ENCODE measurements around the gene RNF26. TPM values are rescaled to one million over a fixed set of nuclear protein-coding genes. Genes with fewer than 3 reads are reported as not detected.

RNF26 gene
- total RNA-seq, 1 experiment from 2014 or later: 69.0 TPM

DNA sequence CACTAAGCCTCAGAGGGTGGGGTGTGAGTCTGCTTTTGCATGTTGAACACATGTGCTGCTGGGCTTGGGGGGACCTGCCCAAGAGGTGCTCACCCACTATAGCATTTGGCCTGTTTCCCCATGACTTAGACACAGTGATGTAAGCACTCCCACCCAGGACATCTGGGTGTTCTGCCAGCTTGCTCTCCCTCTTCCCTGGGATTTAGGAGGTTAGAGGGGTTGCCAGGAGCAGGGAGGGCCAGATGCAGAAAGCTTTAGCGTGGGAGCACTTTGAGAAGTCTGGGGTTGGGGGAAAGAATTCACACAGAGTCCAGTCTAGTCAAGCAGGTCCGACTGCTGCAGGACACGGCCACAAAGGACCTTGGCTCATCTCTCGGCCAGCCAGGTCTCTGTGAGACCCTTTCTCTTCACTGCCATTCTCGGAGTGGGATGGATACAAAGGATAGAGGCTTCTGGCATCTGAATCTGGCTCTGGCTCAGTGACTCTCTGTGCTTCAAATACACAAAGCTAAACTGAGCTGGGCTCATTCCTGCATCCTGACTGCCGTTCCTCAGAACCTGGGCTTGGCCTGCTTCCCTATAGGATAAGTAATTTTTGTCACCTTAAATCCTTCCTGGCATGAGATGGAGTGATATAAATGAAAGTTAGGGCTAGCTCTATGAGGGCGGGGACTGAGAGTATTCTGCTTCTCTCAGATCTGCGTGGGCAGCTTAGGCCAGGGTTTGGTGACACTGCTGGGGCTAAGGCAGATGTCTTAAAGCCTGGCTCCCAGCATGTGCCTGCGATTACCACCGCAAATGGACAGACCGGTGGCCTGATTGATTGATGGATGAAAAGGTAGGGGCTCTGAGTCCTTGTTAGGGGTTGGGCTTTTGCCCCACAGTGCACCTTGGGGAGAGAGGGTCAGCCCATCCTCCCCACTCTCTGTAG lies 32.6 kb downstream of the RNF26 start:
- Histone ChIP-seq H3K9me3 (ENCODE audit: control insufficient read depth, insufficient read depth, low read depth, low read length) (no peaks in the 10 kb centered on the region), H3K36me3 (ENCODE audit: control insufficient read depth, insufficient read depth, low read length) (no peaks in the 10 kb centered on the region), H3K27ac (ENCODE audit: low read length) (no peak overlapping the region), H3K27me3 (ENCODE audit: control insufficient read depth, insufficient read depth, low read length) (peaks cover 3% of the 10 kb centered on the region; the same call in 1 of the 2 replicates), H3K4me1 (ENCODE audit: control insufficient read depth, insufficient read depth, low read length) (peaks cover 16% of the 10 kb centered on the region), H3K4me3 (ENCODE audit: low read depth in 2 of 2, low read length in 2 of 2) (no peak overlapping the region)
- ChIA-PET CTCF (interaction anchor here (0.5 kb wide), 1 partner anchor 352 kb away, joined by 3 read pairs; no protein-coding TSS in a partner anchor), POLR2A (no interaction called here)
- ATAC-seq: no peak
- DNase-seq (ENCODE audit: low read depth, low spot score): no peak
- no peak for TF ChIP-seq TCF7L2 (IDR thresholded peaks at IDR 0.05; ENCODE audit: low read depth, low read length)
- TF ChIP-seq, protein P1, sequence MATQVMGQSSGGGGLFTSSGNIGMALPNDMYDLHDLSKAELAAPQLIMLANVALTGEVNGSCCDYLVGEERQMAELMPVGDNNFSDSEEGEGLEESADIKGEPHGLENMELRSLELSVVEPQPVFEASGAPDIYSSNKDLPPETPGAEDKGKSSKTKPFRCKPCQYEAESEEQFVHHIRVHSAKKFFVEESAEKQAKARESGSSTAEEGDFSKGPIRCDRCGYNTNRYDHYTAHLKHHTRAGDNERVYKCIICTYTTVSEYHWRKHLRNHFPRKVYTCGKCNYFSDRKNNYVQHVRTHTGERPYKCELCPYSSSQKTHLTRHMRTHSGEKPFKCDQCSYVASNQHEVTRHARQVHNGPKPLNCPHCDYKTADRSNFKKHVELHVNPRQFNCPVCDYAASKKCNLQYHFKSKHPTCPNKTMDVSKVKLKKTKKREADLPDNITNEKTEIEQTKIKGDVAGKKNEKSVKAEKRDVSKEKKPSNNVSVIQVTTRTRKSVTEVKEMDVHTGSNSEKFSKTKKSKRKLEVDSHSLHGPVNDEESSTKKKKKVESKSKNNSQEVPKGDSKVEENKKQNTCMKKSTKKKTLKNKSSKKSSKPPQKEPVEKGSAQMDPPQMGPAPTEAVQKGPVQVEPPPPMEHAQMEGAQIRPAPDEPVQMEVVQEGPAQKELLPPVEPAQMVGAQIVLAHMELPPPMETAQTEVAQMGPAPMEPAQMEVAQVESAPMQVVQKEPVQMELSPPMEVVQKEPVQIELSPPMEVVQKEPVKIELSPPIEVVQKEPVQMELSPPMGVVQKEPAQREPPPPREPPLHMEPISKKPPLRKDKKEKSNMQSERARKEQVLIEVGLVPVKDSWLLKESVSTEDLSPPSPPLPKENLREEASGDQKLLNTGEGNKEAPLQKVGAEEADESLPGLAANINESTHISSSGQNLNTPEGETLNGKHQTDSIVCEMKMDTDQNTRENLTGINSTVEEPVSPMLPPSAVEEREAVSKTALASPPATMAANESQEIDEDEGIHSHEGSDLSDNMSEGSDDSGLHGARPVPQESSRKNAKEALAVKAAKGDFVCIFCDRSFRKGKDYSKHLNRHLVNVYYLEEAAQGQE (IDR thresholded peaks at IDR 0.05; ENCODE audit: insufficient read depth in 1 of 2, low read depth in 2 of 2, low read length in 1 of 2): no peak
- TF ChIP-seq SIN3A (IDR thresholded peaks at IDR 0.05; ENCODE audit: borderline replicate concordance, insufficient read depth, low read depth, low read length): no peak
- TF ChIP-seq, protein P2, sequence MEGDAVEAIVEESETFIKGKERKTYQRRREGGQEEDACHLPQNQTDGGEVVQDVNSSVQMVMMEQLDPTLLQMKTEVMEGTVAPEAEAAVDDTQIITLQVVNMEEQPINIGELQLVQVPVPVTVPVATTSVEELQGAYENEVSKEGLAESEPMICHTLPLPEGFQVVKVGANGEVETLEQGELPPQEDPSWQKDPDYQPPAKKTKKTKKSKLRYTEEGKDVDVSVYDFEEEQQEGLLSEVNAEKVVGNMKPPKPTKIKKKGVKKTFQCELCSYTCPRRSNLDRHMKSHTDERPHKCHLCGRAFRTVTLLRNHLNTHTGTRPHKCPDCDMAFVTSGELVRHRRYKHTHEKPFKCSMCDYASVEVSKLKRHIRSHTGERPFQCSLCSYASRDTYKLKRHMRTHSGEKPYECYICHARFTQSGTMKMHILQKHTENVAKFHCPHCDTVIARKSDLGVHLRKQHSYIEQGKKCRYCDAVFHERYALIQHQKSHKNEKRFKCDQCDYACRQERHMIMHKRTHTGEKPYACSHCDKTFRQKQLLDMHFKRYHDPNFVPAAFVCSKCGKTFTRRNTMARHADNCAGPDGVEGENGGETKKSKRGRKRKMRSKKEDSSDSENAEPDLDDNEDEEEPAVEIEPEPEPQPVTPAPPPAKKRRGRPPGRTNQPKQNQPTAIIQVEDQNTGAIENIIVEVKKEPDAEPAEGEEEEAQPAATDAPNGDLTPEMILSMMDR (IDR thresholded peaks at IDR 0.05): no peak
- no peak for TF ChIP-seq POLR2AphosphoS5 (IDR thresholded peaks at IDR 0.05; ENCODE audit: low read depth, low read length)
- in situ Hi-C loops (cut with HindIII; ENCODE audit: low pct_unique_long_range_greater_than_20kb, low sequenced_read_pairs): no loop called here
- BruUV-seq (replicated peaks): no TSS peak
- intact Hi-C loops (cut with micrococcal nuclease; ENCODE audit: unreplicated experiment): no loop called here

DNA sequence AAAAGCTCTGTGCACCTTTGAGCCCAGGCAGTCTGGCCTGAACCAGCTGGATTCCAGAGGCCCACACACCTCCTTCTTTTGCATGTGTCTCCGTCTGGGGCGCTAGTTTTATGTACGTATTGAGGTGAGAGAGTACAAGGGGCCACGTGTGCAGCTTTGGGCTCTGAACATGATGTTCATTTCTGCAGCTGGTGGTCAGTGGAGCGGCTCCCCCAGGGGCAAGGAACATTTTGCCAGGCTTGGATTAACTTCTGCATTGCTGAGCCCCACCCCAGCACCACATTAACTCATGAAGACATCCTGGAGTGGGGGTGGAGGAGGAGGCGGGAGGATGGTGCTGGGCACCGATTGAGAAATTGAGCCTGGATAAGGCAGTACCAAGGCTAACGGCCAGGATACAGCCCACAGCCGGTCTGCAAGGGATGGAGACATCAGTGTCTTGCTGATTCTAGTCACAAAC lies 33.4 kb downstream of the RNF26 start:
- TF ChIP-seq, protein P1 (IDR thresholded peaks at IDR 0.05; ENCODE audit: insufficient read depth in 1 of 2, low read depth in 2 of 2, low read length in 1 of 2): no peak
- TF ChIP-seq TCF7L2 (IDR thresholded peaks at IDR 0.05; ENCODE audit: low read depth, low read length): no peak
- TF ChIP-seq POLR2AphosphoS5 (IDR thresholded peaks at IDR 0.05; ENCODE audit: low read depth, low read length): no peak
- no peak for TF ChIP-seq SIN3A (IDR thresholded peaks at IDR 0.05; ENCODE audit: borderline replicate concordance, insufficient read depth, low read depth, low read length)
- TF ChIP-seq, protein P2 (IDR thresholded peaks at IDR 0.05): no peak
- in situ Hi-C loops (cut with HindIII; ENCODE audit: low pct_unique_long_range_greater_than_20kb, low sequenced_read_pairs): no loop called here
- POLR2A ChIA-PET: no interaction called here
- no peak overlapping the region for H3K27ac ChIP-seq (ENCODE audit: low read length)
- peaks cover 3% of the 10 kb centered on the region; the same call in 1 of the 2 replicates for H3K27me3 ChIP-seq (ENCODE audit: control insufficient read depth, insufficient read depth, low read length)
- intact Hi-C loops (cut with micrococcal nuclease; ENCODE audit: unreplicated experiment): no loop called here
- BruUV-seq (replicated peaks): no TSS peak
- H3K36me3 ChIP-seq (ENCODE audit: control insufficient read depth, insufficient read depth, low read length): no peaks in the 10 kb centered on the region
- ATAC-seq: no peak
- H3K9me3 ChIP-seq (ENCODE audit: control insufficient read depth, insufficient read depth, low read depth, low read length): no peaks in the 10 kb centered on the region
- CTCF ChIA-PET: interaction anchor here (0.5 kb wide), 1 partner anchor 92 kb away, joined by 3 read pairs; no protein-coding TSS in a partner anchor
- no peak for DNase-seq (ENCODE audit: low read depth, low spot score)
- peaks cover 9% of the 10 kb centered on the region for H3K4me1 ChIP-seq (ENCODE audit: control insufficient read depth, insufficient read depth, low read length)
- no peak overlapping the region for H3K4me3 ChIP-seq (ENCODE audit: low read depth in 2 of 2, low read length in 2 of 2)

All from Panc1 (cell line).